ENCODE data around the gene NARS2.
"Not testable (repeated sequence)": the region's sequence is repeated elsewhere in the genome, so short reads cannot be mapped to it uniquely, and the experiment has no call there.

NARS2 gene

DNA sequence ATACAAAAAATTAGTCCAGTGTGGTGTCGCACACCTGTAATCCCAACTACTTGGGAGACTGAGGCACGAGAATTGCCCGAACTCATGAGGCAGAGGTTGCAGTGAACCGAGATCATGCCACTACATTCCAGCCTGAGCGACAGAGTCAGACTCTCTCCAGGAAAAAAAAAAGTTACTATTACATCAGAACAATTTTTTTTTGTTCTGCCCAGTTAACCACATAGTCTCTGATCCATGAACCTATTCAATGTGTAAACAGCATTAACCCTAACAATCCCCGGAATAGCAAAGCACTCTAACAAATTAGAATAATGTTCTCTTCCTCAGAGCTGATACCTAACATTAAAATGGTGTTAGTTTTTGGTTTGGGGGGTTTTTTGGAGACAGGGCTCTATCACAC lies 4.6 kb downstream of the NARS2 start:
- CTCF ChIA-PET: no interaction called here
- POLR2A ChIA-PET: no interaction called here
- no peak overlapping the region for H3K4me3 ChIP-seq (ENCODE audit: low read depth, low read length)
- TF ChIP-seq, protein P1, sequence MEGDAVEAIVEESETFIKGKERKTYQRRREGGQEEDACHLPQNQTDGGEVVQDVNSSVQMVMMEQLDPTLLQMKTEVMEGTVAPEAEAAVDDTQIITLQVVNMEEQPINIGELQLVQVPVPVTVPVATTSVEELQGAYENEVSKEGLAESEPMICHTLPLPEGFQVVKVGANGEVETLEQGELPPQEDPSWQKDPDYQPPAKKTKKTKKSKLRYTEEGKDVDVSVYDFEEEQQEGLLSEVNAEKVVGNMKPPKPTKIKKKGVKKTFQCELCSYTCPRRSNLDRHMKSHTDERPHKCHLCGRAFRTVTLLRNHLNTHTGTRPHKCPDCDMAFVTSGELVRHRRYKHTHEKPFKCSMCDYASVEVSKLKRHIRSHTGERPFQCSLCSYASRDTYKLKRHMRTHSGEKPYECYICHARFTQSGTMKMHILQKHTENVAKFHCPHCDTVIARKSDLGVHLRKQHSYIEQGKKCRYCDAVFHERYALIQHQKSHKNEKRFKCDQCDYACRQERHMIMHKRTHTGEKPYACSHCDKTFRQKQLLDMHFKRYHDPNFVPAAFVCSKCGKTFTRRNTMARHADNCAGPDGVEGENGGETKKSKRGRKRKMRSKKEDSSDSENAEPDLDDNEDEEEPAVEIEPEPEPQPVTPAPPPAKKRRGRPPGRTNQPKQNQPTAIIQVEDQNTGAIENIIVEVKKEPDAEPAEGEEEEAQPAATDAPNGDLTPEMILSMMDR (IDR thresholded peaks at IDR 0.05; ENCODE audit: insufficient read depth, low read length, missing control alignments): no peak
- no peak for DNase-seq (ENCODE audit: low read depth, low spot score)

DNA sequence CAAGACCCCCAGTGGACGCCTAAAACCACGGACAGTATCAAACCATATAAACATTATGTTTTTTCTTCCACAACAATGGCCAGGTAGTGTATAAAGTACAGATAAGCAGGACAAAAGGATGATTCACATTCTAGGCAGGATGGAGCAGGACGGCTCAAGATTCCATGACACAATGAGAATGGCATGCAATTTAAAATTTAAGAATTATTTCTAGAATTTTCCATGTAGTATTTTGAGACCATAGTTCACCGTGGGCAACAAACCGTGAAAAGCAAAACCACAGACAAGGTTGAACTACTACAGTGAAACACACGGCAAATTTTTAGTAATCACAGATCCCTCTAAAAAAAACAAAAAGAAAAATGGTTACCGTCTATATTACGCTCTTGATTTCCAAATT lies 7.5 kb downstream of the NARS2 start:
- DNase-seq (ENCODE audit: low read depth, low spot score): no peak
- TF ChIP-seq, protein P1 (IDR thresholded peaks at IDR 0.05; ENCODE audit: insufficient read depth, low read length, missing control alignments): no peak
- no peak overlapping the region for H3K4me3 ChIP-seq (ENCODE audit: low read depth, low read length)
- ChIA-PET CTCF (interaction anchor here (0.6 to 6.8 kb wide), 6 partner anchors 29 to 427 kb away, joined by 3 to 135 read pairs (median 5); partner anchors contain the start of genes ALG8 and GAB2), POLR2A (no interaction called here)

DNA sequence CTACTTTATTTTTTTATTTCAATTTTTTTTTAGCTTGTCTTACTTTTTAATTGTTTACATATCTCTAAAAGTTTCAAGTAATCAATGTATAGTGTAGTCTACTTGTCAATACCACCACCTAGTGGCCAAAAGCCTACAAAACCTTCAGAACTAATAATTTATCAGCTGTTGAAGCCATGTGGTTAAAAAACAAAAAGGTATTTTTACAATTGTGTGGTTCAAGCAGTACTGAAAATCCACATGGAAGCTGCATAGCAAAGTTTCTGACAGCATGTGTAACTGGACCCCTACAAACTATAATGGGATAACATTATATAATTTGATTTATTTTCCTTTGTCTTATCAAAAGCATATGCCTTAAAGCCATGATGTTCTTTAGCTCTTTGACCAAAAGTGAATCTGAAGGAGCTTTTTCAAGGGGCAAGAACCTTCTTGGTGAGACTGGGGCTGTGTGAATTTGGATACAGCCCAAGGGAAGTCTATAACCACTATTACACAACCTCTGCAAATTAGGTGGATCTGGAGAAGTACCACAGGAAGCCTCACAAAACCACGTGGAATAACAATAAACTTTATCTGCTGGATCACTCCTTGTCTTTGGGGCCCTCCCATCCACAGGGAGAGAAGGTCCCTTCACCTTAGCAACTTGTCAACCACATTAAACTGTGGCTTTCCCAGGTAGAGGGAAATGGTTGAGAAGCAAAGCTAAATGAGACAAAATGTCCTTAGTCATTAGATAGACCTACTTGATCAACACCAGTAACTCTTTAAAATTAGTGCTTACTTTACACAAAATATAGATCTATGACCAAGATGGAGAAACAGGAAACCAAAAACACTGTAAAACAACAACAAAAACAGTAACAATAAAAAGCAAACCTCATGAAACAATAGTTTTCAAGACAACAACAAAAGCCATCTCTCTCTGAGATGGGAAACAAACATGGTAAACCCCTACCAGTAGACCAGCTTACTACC lies 9.9 kb downstream of the NARS2 start:
- H3K4me3 ChIP-seq (ENCODE audit: low read depth, low read length): no peak overlapping the region
- TF ChIP-seq, protein P1 (IDR thresholded peaks at IDR 0.05; ENCODE audit: insufficient read depth, low read length, missing control alignments): peak; percentile 34
- CTCF ChIA-PET: interaction anchor here (0.6 to 6.8 kb wide), 79 partner anchors 9 to 745 kb away, joined by 3 to 135 read pairs (median 4); partner anchors contain the start of genes ALG8, GAB2, INTS4 and KCTD21
- no peak for DNase-seq (ENCODE audit: low read depth, low spot score)
- POLR2A ChIA-PET: interaction anchor here (0.5 to 1.1 kb wide), 3 partner anchors 10 to 408 kb away, joined by 3 read pairs; partner anchors contain the start of gene NARS2

DNA sequence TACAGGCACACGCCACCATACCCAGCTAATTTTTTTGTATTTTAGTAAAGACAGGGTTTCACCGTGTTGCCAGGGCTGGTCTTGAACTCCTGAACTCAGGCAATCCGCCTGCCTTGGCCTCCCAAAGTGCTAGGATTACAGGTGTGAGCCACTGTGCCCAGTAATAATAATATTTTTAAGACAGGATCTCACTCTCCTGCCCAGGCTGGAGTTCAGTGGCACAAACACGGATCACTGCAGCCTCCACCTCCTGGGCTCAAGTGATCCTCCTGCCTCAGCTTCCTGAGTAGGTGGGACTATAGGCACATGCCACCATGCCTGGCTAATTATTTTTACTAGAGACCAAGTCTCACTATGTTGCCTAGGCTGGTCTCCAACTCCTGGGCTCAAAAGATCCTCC lies 10.6 kb downstream of the NARS2 start:
- not testable (repeated sequence) for H3K4me3 ChIP-seq (ENCODE audit: low read depth, low read length); DNase-seq (ENCODE audit: low read depth, low spot score)
- ChIA-PET POLR2A (interaction anchor here (1.0 to 1.1 kb wide), 2 partner anchors 11 to 146 kb away, joined by 3 read pairs; partner anchors contain the start of gene NARS2), CTCF (interaction anchor here (0.6 to 6.8 kb wide), 68 partner anchors 9 to 569 kb away, joined by 3 to 135 read pairs (median 5); partner anchors contain the start of genes ALG8, GAB2, INTS4 and KCTD21)

DNA sequence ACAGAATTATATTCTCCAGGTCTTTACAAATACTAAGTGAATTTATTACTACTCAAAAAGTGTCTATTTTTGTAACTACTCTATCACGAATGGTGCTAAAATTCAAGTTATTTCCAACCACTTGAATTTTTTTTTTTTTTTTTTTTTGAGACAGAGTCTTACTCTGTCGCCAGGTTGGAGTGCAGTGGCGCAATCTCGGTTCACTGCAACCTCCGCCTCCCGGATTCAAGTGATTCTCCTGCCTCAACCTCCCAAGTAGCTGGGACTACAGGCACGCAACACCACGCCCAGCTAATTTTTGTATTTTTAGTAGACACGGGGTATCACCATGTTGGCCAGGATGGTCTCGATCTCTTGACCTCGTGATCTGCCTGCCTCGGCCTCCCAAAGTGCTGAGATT lies 11.6 kb downstream of the NARS2 start:
- H3K4me3 ChIP-seq (ENCODE audit: low read depth, low read length); POLR2A ChIA-PET; DNase-seq (ENCODE audit: low read depth, low spot score): not testable (repeated sequence)
- CTCF ChIA-PET: interaction anchor here (1.0 to 6.8 kb wide), 12 partner anchors 11 to 485 kb away, joined by 3 to 135 read pairs (median 19); partner anchors contain the start of genes GAB2, KCTD21, NARS2 and NDUFC2

DNA sequence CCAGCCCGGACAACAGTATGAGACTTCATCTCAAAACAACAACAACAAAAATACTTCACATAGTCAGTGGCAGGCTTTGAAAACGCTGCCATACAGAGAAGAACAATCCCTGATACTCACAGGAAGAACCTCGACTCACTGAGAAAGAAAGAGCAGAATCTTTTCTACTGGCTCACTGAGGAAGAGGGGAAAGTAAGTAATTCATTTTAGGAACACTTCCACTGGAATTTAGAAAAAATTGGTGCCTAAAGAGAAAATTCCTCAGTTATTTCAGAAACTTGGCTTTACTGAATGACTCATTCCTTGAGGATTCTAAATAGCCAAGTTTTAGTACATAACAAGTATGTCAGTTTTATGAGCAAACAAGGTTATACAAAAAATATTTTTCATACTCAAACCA lies 12.3 kb downstream of the NARS2 start:
- no peak overlapping the region for H3K4me3 ChIP-seq (ENCODE audit: low read depth, low read length)
- peak; percentile 52 for DNase-seq (ENCODE audit: low read depth, low spot score)
- ChIA-PET POLR2A (no interaction called here), CTCF (no interaction called here)
- TF ChIP-seq, protein P1 (IDR thresholded peaks at IDR 0.05; ENCODE audit: insufficient read depth, low read length, missing control alignments): no peak

DNA sequence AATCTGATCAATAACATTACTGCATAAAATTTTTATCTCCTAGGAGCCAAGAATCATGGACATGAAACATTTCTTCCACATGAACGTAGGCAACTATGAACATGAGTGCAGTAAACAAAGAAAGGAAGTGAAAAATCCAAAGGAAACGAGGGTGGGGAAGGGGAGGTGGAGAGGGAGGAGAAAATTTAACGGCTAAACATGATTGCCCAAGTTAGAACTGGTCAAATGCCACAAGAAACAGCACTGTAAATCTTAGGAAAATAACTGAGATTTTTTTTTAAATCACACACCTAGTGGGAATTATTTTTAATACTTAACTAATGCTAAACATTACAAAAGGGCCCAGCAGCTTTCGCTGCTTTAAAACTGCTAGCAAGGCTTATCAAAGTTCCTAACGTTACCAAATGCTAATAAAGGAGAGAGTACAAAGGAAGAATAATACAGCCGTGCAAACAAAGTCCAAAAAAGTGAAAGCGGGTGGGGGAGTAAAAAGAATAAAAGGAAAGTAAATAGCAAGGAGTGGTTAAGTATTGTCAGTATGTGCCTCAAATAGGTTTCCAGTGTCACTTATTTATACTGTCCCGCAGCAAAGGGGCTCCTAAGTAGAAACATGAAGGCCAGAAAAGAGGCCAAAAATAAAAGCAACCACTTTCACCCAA lies 13.7 kb downstream of the NARS2 start:
- ChIA-PET CTCF (interaction anchor here (0.6 to 1.0 kb wide), 2 partner anchors 12 to 333 kb away, joined by 3 to 4 read pairs; no protein-coding TSS in a partner anchor), POLR2A (no interaction called here)
- no peak overlapping the region for H3K4me3 ChIP-seq (ENCODE audit: low read depth, low read length)

More for the DNA sequence above, 13.7 kb downstream of the NARS2 start:
- TF ChIP-seq, protein P1 (IDR thresholded peaks at IDR 0.05; ENCODE audit: insufficient read depth, low read length, missing control alignments): no peak
- no peak for DNase-seq (ENCODE audit: low read depth, low spot score)

Measured in AG04449 (cell line).